Measurements from ENCODE around the gene MED28.

- TF ChIP-seq GABPA (IDR thresholded peaks at IDR 0.05; ENCODE audit: low read depth), result no peak
- no peak for TF ChIP-seq FOXM1 (IDR thresholded peaks at IDR 0.05; ENCODE audit: low read depth)
- TF ChIP-seq FOXJ3 (CRISPR knock-in tag; IDR thresholded peaks at IDR 0.05), result no peak
- no peak for TF ChIP-seq CTCF (IDR thresholded peaks at IDR 0.05)
- TF ChIP-seq TAF1 (IDR thresholded peaks at IDR 0.05; ENCODE audit: borderline replicate concordance, low read depth, low read length), result no peak
Measured at GRCh38 chr4:17583941-17584340, 30.5 kb upstream of the MED28 start.

Measured in SK-N-SH (cell line).